ENCODE data around the gene FUT8. TPM values are rescaled to one million over a fixed set of nuclear protein-coding genes. Genes with fewer than 3 reads are reported as not detected.
"Not testable (repeated sequence)": the region's sequence is repeated elsewhere in the genome, so short reads cannot be mapped to it uniquely, and the experiment has no call there.

The FUT8 gene
- total and polyA plus RNA-seq, 4 donors, result 53.5 to 198 (median 66.0) TPM

- not testable (repeated sequence) for H3K4me1 ChIP-seq (ENCODE audit: control insufficient read depth, insufficient read depth, low read length); DNase-seq (ENCODE audit: low read depth in 4 of 6, low spot score in 6 of 6); H3K36me3 ChIP-seq (ENCODE audit: control insufficient read depth, insufficient read depth, low read length); H3K27me3 ChIP-seq (ENCODE audit: control insufficient read depth, insufficient read depth, low read length); H3K27ac ChIP-seq (ENCODE audit: low read depth, low read length); H3K4me3 ChIP-seq (ENCODE audit: low read depth, low read length); H3K9me3 ChIP-seq (ENCODE audit: control insufficient read depth, insufficient read depth, low read length)
- WGBS (ENCODE audit: insufficient coverage), result no CpG with 5 or more reads among the region's 31 CpGs
These were observed 280.0 kb downstream of the FUT8 start for GRCh38 chr14:65692566-65692965.

GRCh38 chr14:65696801-65697200 is 284.3 kb downstream of the FUT8 start:
- no peak overlapping the region for H3K4me3 ChIP-seq (ENCODE audit: low read depth, low read length)
- no peaks in the 10 kb centered on the region for H3K27me3 ChIP-seq (ENCODE audit: control insufficient read depth, insufficient read depth, low read length)
- no peaks in the 10 kb centered on the region for H3K4me1 ChIP-seq (ENCODE audit: control insufficient read depth, insufficient read depth, low read length)
- no peaks in the 10 kb centered on the region for H3K36me3 ChIP-seq (ENCODE audit: control insufficient read depth, insufficient read depth, low read length)
- peaks cover 1% of the 10 kb centered on the region for H3K9me3 ChIP-seq (ENCODE audit: control insufficient read depth, insufficient read depth, low read length)
- whole genome bisulfite sequencing (ENCODE audit: insufficient coverage), result no CpG with 5 or more reads among the region's 1 CpG
- no peak for DNase-seq (ENCODE audit: low read depth in 4 of 6, low spot score in 6 of 6)
- H3K27ac ChIP-seq (ENCODE audit: low read depth, low read length), result no peak overlapping the region

- no peak overlapping the region for H3K27ac ChIP-seq (ENCODE audit: low read depth, low read length)
- H3K27me3 ChIP-seq (ENCODE audit: control insufficient read depth, insufficient read depth, low read length), result no peaks in the 10 kb centered on the region
- peaks cover 5% of the 10 kb centered on the region for H3K9me3 ChIP-seq (ENCODE audit: control insufficient read depth, insufficient read depth, low read length)
- DNase-seq (ENCODE audit: low read depth in 4 of 6, low spot score in 6 of 6), result no peak
- no peak overlapping the region for H3K4me3 ChIP-seq (ENCODE audit: low read depth, low read length)
- H3K36me3 ChIP-seq (ENCODE audit: control insufficient read depth, insufficient read depth, low read length), result no peaks in the 10 kb centered on the region
- WGBS (ENCODE audit: insufficient coverage), result no CpG with 5 or more reads among the region's 3 CpGs
- H3K4me1 ChIP-seq (ENCODE audit: control insufficient read depth, insufficient read depth, low read length), result no peaks in the 10 kb centered on the region
These were observed 291.0 kb downstream of the FUT8 start for GRCh38 chr14:65703521-65703920.

DNA sequence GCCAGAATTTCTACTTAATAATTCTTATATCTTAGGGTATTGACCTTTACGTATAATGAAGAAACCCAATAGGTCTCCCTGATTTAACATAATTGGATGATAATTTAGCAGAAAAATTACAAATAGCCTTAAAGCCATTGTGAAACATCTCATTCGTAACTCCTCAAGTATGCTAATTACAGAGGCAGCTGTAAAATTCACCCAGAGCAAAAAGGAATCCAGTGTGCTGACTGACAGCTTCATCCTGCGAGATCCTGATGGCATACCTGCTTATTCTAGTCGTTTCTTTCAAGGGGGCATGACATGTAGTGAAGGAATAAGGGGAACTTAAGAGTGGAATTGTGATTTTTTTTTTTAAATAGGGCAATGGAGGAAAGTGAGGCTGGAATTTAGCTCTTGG is 291.5 kb downstream of the FUT8 start:
- Histone ChIP-seq H3K4me1 (ENCODE audit: control insufficient read depth, insufficient read depth, low read length) (no peaks in the 10 kb centered on the region), H3K27ac (ENCODE audit: low read depth, low read length) (no peak overlapping the region), H3K36me3 (ENCODE audit: control insufficient read depth, insufficient read depth, low read length) (no peaks in the 10 kb centered on the region), H3K4me3 (ENCODE audit: low read depth, low read length) (no peak overlapping the region), H3K27me3 (ENCODE audit: control insufficient read depth, insufficient read depth, low read length) (no peaks in the 10 kb centered on the region), H3K9me3 (ENCODE audit: control insufficient read depth, insufficient read depth, low read length) (peaks cover 6% of the 10 kb centered on the region)
- 38% methylated on average over 3 of the region's 4 CpGs for WGBS (ENCODE audit: insufficient coverage)
- peak in 1 of 6 donors; percentile 6 for DNase-seq (ENCODE audit: low read depth in 4 of 6, low spot score in 6 of 6)

- Histone ChIP-seq H3K4me1 (ENCODE audit: control insufficient read depth, insufficient read depth, low read length) (no peaks in the 10 kb centered on the region), H3K36me3 (ENCODE audit: control insufficient read depth, insufficient read depth, low read length) (no peaks in the 10 kb centered on the region), H3K9me3 (ENCODE audit: control insufficient read depth, insufficient read depth, low read length) (peaks cover 6% of the 10 kb centered on the region), H3K27me3 (ENCODE audit: control insufficient read depth, insufficient read depth, low read length) (no peaks in the 10 kb centered on the region), H3K27ac (ENCODE audit: low read depth, low read length) (no peak overlapping the region), H3K4me3 (ENCODE audit: low read depth, low read length) (no peak overlapping the region)
- no CpG with 5 or more reads among the region's 2 CpGs for WGBS (ENCODE audit: insufficient coverage)
- no peak for DNase-seq (ENCODE audit: low read depth in 4 of 6, low spot score in 6 of 6)
These were observed 291.9 kb downstream of the FUT8 start for GRCh38 chr14:65704437-65704836.

- Histone ChIP-seq H3K27ac (ENCODE audit: low read depth, low read length) (no peak overlapping the region), H3K4me1 (ENCODE audit: control insufficient read depth, insufficient read depth, low read length) (no peaks in the 10 kb centered on the region), H3K36me3 (ENCODE audit: control insufficient read depth, insufficient read depth, low read length) (no peaks in the 10 kb centered on the region), H3K27me3 (ENCODE audit: control insufficient read depth, insufficient read depth, low read length) (no peaks in the 10 kb centered on the region), H3K9me3 (ENCODE audit: control insufficient read depth, insufficient read depth, low read length) (peaks cover 6% of the 10 kb centered on the region), H3K4me3 (ENCODE audit: low read depth, low read length) (no peak overlapping the region)
- DNase-seq (ENCODE audit: low read depth in 4 of 6, low spot score in 6 of 6), result no peak
These were observed 292.3 kb downstream of the FUT8 start for GRCh38 chr14:65704850-65705249.

DNA sequence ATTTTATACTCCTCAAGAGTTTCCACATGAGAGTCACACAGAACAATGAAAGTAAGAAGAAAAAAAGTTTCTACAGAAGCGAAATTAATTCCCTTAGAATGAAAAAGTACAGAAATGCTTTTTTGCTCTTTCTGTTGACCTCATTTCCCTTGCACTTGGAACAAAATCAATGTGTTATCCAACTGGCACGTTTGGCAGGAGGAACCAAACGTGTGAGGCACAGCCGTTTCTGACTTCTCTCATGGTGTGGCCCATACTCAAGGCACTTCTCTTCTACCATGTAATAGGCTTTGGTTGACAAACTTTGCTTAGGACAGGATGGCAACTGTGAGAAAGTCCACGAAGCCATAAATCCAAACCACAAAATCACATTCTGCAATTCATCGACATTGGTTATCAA is 297.0 kb downstream of the FUT8 start:
- Histone ChIP-seq H3K9me3 (ENCODE audit: control insufficient read depth, insufficient read depth, low read length) (peaks cover 11% of the 10 kb centered on the region), H3K27me3 (ENCODE audit: control insufficient read depth, insufficient read depth, low read length) (no peaks in the 10 kb centered on the region), H3K27ac (ENCODE audit: low read depth, low read length) (no peak overlapping the region), H3K4me1 (ENCODE audit: control insufficient read depth, insufficient read depth, low read length) (no peaks in the 10 kb centered on the region), H3K4me3 (ENCODE audit: low read depth, low read length) (no peak overlapping the region), H3K36me3 (ENCODE audit: control insufficient read depth, insufficient read depth, low read length) (no peaks in the 10 kb centered on the region)
- 42% methylated on average over 2 of the region's 6 CpGs for WGBS (ENCODE audit: insufficient coverage)
- no peak for DNase-seq (ENCODE audit: low read depth in 4 of 6, low spot score in 6 of 6)

- H3K27me3 ChIP-seq (ENCODE audit: control insufficient read depth, insufficient read depth, low read length); H3K4me1 ChIP-seq (ENCODE audit: control insufficient read depth, insufficient read depth, low read length); H3K4me3 ChIP-seq (ENCODE audit: low read depth, low read length); H3K36me3 ChIP-seq (ENCODE audit: control insufficient read depth, insufficient read depth, low read length); DNase-seq (ENCODE audit: low read depth in 4 of 6, low spot score in 6 of 6); H3K9me3 ChIP-seq (ENCODE audit: control insufficient read depth, insufficient read depth, low read length); H3K27ac ChIP-seq (ENCODE audit: low read depth, low read length): not testable (repeated sequence)
- 92% methylated on average over 25 of the region's 35 CpGs for WGBS (ENCODE audit: insufficient coverage)
These were observed 304.3 kb downstream of the FUT8 start for GRCh38 chr14:65716813-65717212.

DNA sequence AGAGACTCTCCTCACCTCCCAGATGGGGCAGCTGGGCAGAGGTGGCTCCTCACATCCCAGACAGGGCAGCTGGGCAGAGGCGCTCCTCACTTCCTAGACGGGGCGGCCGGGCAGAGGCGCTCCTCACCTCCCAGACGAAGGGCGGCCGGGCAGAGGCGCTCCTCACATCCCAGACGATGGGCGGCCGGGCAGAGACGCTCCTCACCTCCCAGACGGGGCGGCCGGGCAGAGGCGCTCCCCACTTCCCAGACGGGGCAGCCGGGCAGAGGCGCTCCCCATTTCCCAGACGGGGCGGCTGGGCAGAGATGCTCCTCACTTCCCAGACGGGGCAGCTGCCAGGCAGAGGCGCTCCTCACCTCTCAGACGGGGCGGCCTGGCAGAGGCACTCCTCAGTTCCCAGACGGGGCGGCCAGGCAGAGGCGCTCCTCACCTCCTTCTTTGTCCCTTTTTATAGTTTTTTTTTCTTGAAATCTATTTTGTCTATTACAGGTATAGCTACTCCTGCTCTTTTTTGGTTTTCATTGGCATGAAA is 304.9 kb downstream of the FUT8 start:
- not testable (repeated sequence) for H3K4me1 ChIP-seq (ENCODE audit: control insufficient read depth, insufficient read depth, low read length); H3K4me3 ChIP-seq (ENCODE audit: low read depth, low read length); H3K27ac ChIP-seq (ENCODE audit: low read depth, low read length); H3K27me3 ChIP-seq (ENCODE audit: control insufficient read depth, insufficient read depth, low read length); H3K9me3 ChIP-seq (ENCODE audit: control insufficient read depth, insufficient read depth, low read length); DNase-seq (ENCODE audit: low read depth in 4 of 6, low spot score in 6 of 6); H3K36me3 ChIP-seq (ENCODE audit: control insufficient read depth, insufficient read depth, low read length)
- WGBS (ENCODE audit: insufficient coverage), result 98% methylated on average over 20 of the region's 29 CpGs

DNA sequence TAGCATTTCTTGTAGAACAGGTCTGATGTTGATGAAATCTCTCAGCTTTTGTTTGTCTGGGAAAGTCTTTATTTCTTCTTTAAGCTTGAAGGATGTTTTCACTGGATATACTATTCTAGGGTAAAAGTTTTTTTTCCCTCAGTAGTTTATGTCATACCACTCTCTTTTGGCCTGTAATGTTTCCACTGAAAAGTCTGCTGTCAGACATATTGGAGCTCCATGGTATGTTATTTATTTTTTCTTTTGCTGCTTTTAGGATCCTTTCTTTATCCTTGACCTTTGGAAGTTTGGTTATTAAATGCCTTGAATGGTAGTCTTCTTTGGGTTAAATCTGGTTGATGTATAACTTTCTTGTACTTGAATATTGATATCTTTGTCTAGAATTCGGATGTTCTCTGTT is 306.1 kb downstream of the FUT8 start:
- no peak for DNase-seq (ENCODE audit: low read depth in 4 of 6, low spot score in 6 of 6)
- WGBS (ENCODE audit: insufficient coverage), result no CpG with 5 or more reads among the region's 1 CpG
- Histone ChIP-seq H3K36me3 (ENCODE audit: control insufficient read depth, insufficient read depth, low read length) (peaks cover 3% of the 10 kb centered on the region), H3K4me1 (ENCODE audit: control insufficient read depth, insufficient read depth, low read length) (no peaks in the 10 kb centered on the region), H3K4me3 (ENCODE audit: low read depth, low read length) (no peak overlapping the region), H3K27ac (ENCODE audit: low read depth, low read length) (no peak overlapping the region), H3K27me3 (ENCODE audit: control insufficient read depth, insufficient read depth, low read length) (no peaks in the 10 kb centered on the region), H3K9me3 (ENCODE audit: control insufficient read depth, insufficient read depth, low read length) (peaks cover 6% of the 10 kb centered on the region)
